Measurements from ENCODE around the gene EIF3A.

GRCh38 chr10:119101366-119102098, 20.9 kb upstream of the EIF3A start:
- TF ChIP-seq FOSL1 (IDR thresholded peaks at IDR 0.05; ENCODE audit: insufficient read depth, low read depth, low read length) (no peak), HDAC6 (IDR thresholded peaks at IDR 0.05; ENCODE audit: low read depth, low read length) (no peak), SP1 (IDR thresholded peaks at IDR 0.05; ENCODE audit: low read depth, low read length) (no peak), CTCF (IDR thresholded peaks at IDR 0.05; ENCODE audit: control extremely low read depth in 1 of 3, insufficient read depth in 1 of 3, low read depth in 1 of 3, low read length in 3 of 3) (no peak), EZH2 (IDR thresholded peaks at IDR 0.05; ENCODE audit: low read depth, low read length, severe bottlenecking) (no peak), POLR2A (IDR thresholded peaks at IDR 0.05; ENCODE audit: control extremely low read depth in 1 of 2, low read depth in 2 of 2, low read length in 2 of 2) (no peak), JUND (IDR thresholded peaks at IDR 0.05; ENCODE audit: low read length) (no peak), CBX8 (IDR thresholded peaks at IDR 0.05; ENCODE audit: borderline replicate concordance, low read depth, low read length) (no peak), HDAC2 (IDR thresholded peaks at IDR 0.05; ENCODE audit: borderline replicate concordance in 1 of 2, low read depth in 2 of 2, low read length in 2 of 2) (no peak), MAX (IDR thresholded peaks at IDR 0.05) (no peak), E2F6 (IDR thresholded peaks at IDR 0.05) (no peak), JUN (IDR thresholded peaks at IDR 0.05; ENCODE audit: low read depth, low read length) (no peak), EGR1 (IDR thresholded peaks at IDR 0.05; ENCODE audit: borderline replicate concordance, low read depth, low read length) (no peak), CTBP2 (IDR thresholded peaks at IDR 0.05; ENCODE audit: borderline replicate concordance, insufficient read depth, insufficient read length, low read length) (no peak)
